Mesenchymal stem cell (in vitro differentiated cells and primary cell): Measurements from ENCODE around the gene ARRDC2.
A peak's percentile ranks its signal among the peaks of the same experiment; 100 is the strongest.
"Not testable (repeated sequence)": the region's sequence is repeated elsewhere in the genome, so short reads cannot be mapped to it uniquely, and the experiment has no call there.

Experiments used
- DNase-seq: peaks from one replicate; pipeline ENCODE4 v3.0.0-alpha.2; 2013
- H2AFZ ChIP-seq: one replicate; pipeline ENCODE4 v1.6.1; 2013; ENCODE audit warnings: low read depth, mild to moderate bottlenecking, control low read depth, inconsistent platforms, low read length, moderate library complexity
- H2AK5ac ChIP-seq: 2 replicates; pipeline ENCODE4 v1.6.1; 2013; ENCODE audit warnings: low read length, moderate library complexity, mild to moderate bottlenecking, inconsistent platforms; ENCODE audit not compliant: severe bottlenecking
- H2BK120ac ChIP-seq: one replicate; pipeline ENCODE4 v1.6.1; 2013; ENCODE audit warnings: low read depth, mild to moderate bottlenecking, inconsistent platforms, low read length, moderate library complexity
- H2BK12ac ChIP-seq, 2 experiments: one replicate each; pipeline ENCODE4 v1.6.1; 2013; ENCODE audit warnings: inconsistent platforms in 2 of 2, low read length in 2 of 2, mild to moderate bottlenecking in 2 of 2, moderate library complexity in 2 of 2, control low read depth in 1 of 2
- H2BK15ac ChIP-seq: one replicate; pipeline ENCODE4 v1.6.1; 2013; ENCODE audit warnings: mild to moderate bottlenecking, low read depth, inconsistent platforms; ENCODE audit not compliant: poor library complexity, severe bottlenecking
- H2BK5ac ChIP-seq: 2 replicates; pipeline ENCODE4 v1.6.1; 2013; ENCODE audit warnings: low read depth, mild to moderate bottlenecking, low read length, control low read depth, inconsistent platforms; ENCODE audit not compliant: poor library complexity, severe bottlenecking
- H3K14ac ChIP-seq, 2 experiments: one replicate each; pipeline ENCODE4 v1.6.1; 2013; ENCODE audit warnings: inconsistent platforms in 2 of 2, low read length in 2 of 2, control low read depth in 1 of 2, mild to moderate bottlenecking in 1 of 2, moderate library complexity in 1 of 2
- H3K18ac ChIP-seq, 2 experiments: one replicate each; pipeline ENCODE4 v1.6.1; 2013; ENCODE audit warnings: inconsistent platforms in 2 of 2, low read length in 2 of 2, control low read depth in 1 of 2, low read depth in 1 of 2, mild to moderate bottlenecking in 1 of 2
- H3K23ac ChIP-seq, 2 experiments: one replicate each; pipeline ENCODE4 v1.6.1; 2013; ENCODE audit warnings: inconsistent platforms in 2 of 2, low read length in 2 of 2, mild to moderate bottlenecking in 2 of 2, moderate library complexity in 2 of 2, control low read depth in 1 of 2
- H3K27ac ChIP-seq: 2 replicates; pipeline ENCODE4 v1.5.1; 2013; ENCODE audit warnings: mild to moderate bottlenecking, moderate library complexity, low read length, control low read depth, inconsistent platforms; ENCODE audit not compliant: poor library complexity, severe bottlenecking
- H3K27me3 ChIP-seq, 2 experiments: 2 replicates each; pipeline versions ENCODE4 v1.6.1 to v1.7.0; 2013; ENCODE audit warnings: low read length in 2 of 2, mild to moderate bottlenecking in 2 of 2, moderate library complexity in 2 of 2, control low read depth in 1 of 2, inconsistent platforms in 1 of 2; ENCODE audit not compliant: control insufficient read depth in 1 of 2, insufficient read depth in 1 of 2
- H3K36me3 ChIP-seq, 2 experiments: 2 replicates each; pipeline versions ENCODE4 v1.6.1 to v1.7.0; 2013; ENCODE audit warnings: low read length in 2 of 2, control low read depth in 1 of 2, inconsistent platforms in 1 of 2, low read depth in 1 of 2, mild to moderate bottlenecking in 1 of 2; ENCODE audit not compliant: insufficient read depth in 2 of 2, control insufficient read depth in 1 of 2
- H3K4ac ChIP-seq, 2 experiments: one replicate each; pipeline ENCODE4 v1.6.1; 2013; ENCODE audit warnings: inconsistent platforms in 2 of 2, low read length in 2 of 2, mild to moderate bottlenecking in 2 of 2, moderate library complexity in 2 of 2, control low read depth in 1 of 2, low read depth in 1 of 2
- H3K4me1 ChIP-seq: 2 replicates; pipeline ENCODE4 v1.6.1; 2013; ENCODE audit warnings: low read depth, low read length, control low read depth; ENCODE audit not compliant: control insufficient read depth, insufficient read depth
- H3K4me2 ChIP-seq: 2 replicates; pipeline ENCODE4 v1.6.1; 2013; ENCODE audit warnings: low read length, mild to moderate bottlenecking, inconsistent platforms; ENCODE audit not compliant: poor library complexity, severe bottlenecking
- H3K4me3 ChIP-seq, 2 experiments: 2 replicates each; pipeline versions ENCODE4 v1.5.1 to v1.7.0; 2013; ENCODE audit warnings: low read length in 2 of 2, mild to moderate bottlenecking in 2 of 2, control low read depth in 1 of 2, low read depth in 1 of 2; ENCODE audit not compliant: insufficient read depth in 1 of 2
- H3K79me1 ChIP-seq: replicated peaks from 2 replicates; pipeline ENCODE4 v1.6.1; 2013; ENCODE audit warnings: mild to moderate bottlenecking, control low read depth, low read length, inconsistent platforms; ENCODE audit not compliant: poor library complexity, severe bottlenecking
- H3K9ac ChIP-seq: 2 replicates; pipeline ENCODE4 v1.7.0; 2013; ENCODE audit warnings: mild to moderate bottlenecking, low read length, moderate library complexity
- H3K9me3 ChIP-seq: 2 replicates; pipeline ENCODE4 v1.7.0; 2013; ENCODE audit warnings: mild to moderate bottlenecking, low read length; ENCODE audit not compliant: control insufficient read depth
- H4K8ac ChIP-seq: one replicate; pipeline ENCODE4 v1.6.1; 2013; ENCODE audit warnings: inconsistent platforms, mild to moderate bottlenecking, low read length, moderate library complexity
- H4K91ac ChIP-seq: one replicate; pipeline ENCODE4 v1.6.1; 2013; ENCODE audit warnings: mild to moderate bottlenecking, low read length, inconsistent platforms
- WGBS: methylation state at CpG from one replicate; pipeline ENCODE4 v1.1.7; 2013; ENCODE audit warnings: mixed read lengths; 5-methylcytosine and 5-hydroxymethylcytosine counted together

Gene ARRDC2

DNA sequence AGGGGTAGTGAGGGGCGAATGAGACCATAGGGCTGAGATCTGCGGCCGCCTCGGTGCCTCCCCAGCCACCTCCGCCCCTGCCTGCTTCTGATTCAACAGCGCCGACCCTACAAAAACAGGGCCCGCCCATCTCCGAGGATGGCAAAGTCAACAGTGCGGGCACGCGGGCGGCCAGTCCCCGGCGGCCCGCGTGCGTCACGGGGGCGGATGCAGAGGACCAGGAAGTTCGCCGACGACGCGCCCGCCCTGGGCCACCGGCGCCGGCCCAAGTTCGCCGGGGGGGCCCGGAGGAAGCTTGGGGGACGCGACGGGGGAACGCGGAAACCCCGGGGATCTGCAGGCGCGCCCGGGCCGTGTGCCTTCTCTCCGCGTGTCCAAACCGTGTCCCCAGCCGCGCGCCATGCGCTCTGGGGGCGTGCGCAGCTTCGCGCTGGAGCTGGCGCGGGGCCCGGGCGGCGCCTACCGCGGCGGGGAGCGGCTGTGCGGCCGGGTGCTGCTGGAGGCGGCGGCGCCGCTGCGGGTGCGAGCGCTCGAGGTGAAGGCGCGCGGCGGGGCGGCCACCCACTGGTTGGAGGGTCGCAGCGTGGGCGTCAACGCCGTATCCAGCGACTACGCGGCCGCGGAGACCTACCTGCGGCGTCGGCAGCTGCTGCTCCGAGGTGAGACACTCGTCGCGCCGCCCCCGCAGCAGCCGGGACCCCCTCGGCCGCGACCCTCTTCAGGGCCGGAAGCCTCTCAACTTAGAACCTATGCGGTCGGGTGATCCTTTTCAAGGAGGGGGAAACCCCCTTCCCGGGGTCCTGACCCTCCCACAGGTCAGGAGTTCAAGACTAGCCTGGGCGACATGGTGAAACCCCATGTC lies 6.8 kb upstream of the ARRDC2 start:
- peaks cover 14% of the 10 kb centered on the region for H3K4me1 ChIP-seq
- peak overlapping the region; percentile 3 to 37 for H3K4ac ChIP-seq
- no peaks in the 10 kb centered on the region for H3K27me3 ChIP-seq
- H3K18ac ChIP-seq: peak overlapping the region; percentile 49 to 86
- WGBS: 5% methylated on average over 81 of the region's 105 CpGs
- peaks cover 9% of the 10 kb centered on the region for H3K79me1 ChIP-seq
- H4K91ac ChIP-seq: peak overlapping the region; percentile 20
- peak overlapping the region; percentile 88 for H3K9ac ChIP-seq
- no peak overlapping the region for H2AK5ac ChIP-seq
- H3K4me3 ChIP-seq: peak overlapping the region; percentile 71 to 84
- H3K36me3 ChIP-seq: no peaks in the 10 kb centered on the region
- peak overlapping the region; percentile 89 for H2AFZ ChIP-seq
- DNase-seq: peak; percentile 88
- H2BK120ac ChIP-seq: peak overlapping the region; percentile 55
- H2BK15ac ChIP-seq: peak overlapping the region; percentile 78
- peak overlapping the region in 1 of 2 experiments; percentile 94 for H3K14ac ChIP-seq
- H3K4me2 ChIP-seq: peak overlapping the region; percentile 44
- H3K27ac ChIP-seq: no peak overlapping the region
- H4K8ac ChIP-seq: peak overlapping the region; percentile 85
- peak overlapping the region in 1 of 2 experiments; percentile 37 for H2BK12ac ChIP-seq
- H3K23ac ChIP-seq: no peak overlapping the region
- no peaks in the 10 kb centered on the region for H3K9me3 ChIP-seq
- H2BK5ac ChIP-seq: no peak overlapping the region

DNA sequence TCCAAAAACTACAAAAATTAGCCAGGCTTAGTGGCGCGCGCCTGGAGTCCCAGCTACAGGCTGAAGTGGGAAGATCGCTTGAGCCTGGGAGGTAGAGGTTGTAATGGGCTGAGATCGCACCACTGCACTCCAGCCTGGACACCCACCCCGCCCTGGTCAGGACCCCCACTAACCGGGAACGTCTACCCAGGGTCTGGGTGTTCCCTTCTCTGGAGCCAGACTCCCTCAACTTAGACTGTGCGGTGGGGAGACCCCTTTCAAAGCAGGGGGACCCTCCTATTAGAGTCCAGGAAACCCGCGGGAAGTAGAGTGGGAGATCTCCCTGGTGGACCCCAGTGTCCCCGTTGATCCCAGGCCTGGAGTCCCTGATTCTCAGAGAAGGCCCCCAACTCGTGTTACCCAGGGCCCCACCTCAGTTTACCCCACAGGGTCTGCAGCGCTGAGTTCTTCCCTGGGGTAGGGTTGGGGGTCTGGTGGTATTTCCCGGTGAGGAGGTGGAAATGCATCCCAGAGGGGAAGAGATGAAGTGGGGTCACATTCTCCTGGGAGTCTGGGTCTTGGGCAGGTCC lies 6.1 kb upstream of the ARRDC2 start:
- WGBS: 86% methylated on average over 15 of the region's 15 CpGs
- peak overlapping the region; percentile 88 for H3K9ac ChIP-seq

DNA sequence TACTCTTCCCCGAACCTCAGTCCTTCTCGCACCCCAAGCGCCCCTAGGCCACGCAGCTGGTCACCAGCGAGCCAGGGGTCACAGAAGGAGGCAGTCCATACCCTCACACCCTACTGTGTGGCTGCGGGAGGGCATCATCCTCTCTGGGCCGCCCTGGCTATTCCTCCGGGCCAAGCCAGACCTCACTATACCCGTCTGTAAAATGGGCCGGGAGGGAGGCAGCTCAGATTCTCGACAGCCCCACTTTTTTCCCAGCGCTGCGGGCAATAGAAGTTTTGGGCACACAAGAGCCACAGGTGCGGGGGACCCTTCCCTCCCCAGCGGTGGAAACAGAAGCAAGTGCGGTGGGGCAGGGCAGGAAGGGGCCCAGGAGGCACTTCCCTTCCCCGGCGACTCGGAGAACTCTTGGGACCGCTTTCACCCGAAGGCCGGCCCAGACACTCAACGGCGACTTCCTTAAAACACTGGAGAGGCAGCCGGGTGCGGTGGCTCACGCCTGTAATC lies 5.6 kb upstream of the ARRDC2 start:
- Histone ChIP-seq H3K79me1 (peaks cover 10% of the 10 kb centered on the region), H3K18ac (no peak overlapping the region), H3K9me3 (no peaks in the 10 kb centered on the region), H2BK12ac (no peak overlapping the region), H3K27ac (no peak overlapping the region), H2BK120ac (no peak overlapping the region), H3K9ac (peak overlapping the region; percentile 88), H3K4me3 (peak overlapping the region in 1 of 2 experiments; percentile 84), H2AFZ (no peak overlapping the region), H2AK5ac (no peak overlapping the region), H4K91ac (peak overlapping the region; percentile 10), H2BK5ac (no peak overlapping the region), H3K36me3 (no peaks in the 10 kb centered on the region), H3K27me3 (no peaks in the 10 kb centered on the region), H3K14ac (peak overlapping the region in 1 of 2 experiments; percentile 74), H3K4ac (no peak overlapping the region), H4K8ac (no peak overlapping the region), H3K23ac (no peak overlapping the region), H2BK15ac (no peak overlapping the region), H3K4me1 (peaks cover 17% of the 10 kb centered on the region), H3K4me2 (no peak overlapping the region)
- WGBS: 95% methylated on average over 27 of the region's 27 CpGs
- DNase-seq: no peak

More for the DNA sequence above, 6.1 kb upstream of the ARRDC2 start:
- peak overlapping the region; percentile 44 for H3K4me2 ChIP-seq
- H3K18ac ChIP-seq: no peak overlapping the region
- H2AK5ac ChIP-seq: no peak overlapping the region
- H3K4ac ChIP-seq: no peak overlapping the region
- H4K91ac ChIP-seq: no peak overlapping the region
- H3K4me1 ChIP-seq: peaks cover 13% of the 10 kb centered on the region
- H2BK5ac ChIP-seq: no peak overlapping the region
- peak overlapping the region in 1 of 2 experiments; percentile 74 for H3K14ac ChIP-seq
- H3K79me1 ChIP-seq: peaks cover 10% of the 10 kb centered on the region
- DNase-seq: no peak
- H2BK15ac ChIP-seq: no peak overlapping the region
- H2BK12ac ChIP-seq: no peak overlapping the region
- H4K8ac ChIP-seq: no peak overlapping the region
- H3K9me3 ChIP-seq: no peaks in the 10 kb centered on the region
- H3K27ac ChIP-seq: no peak overlapping the region
- no peaks in the 10 kb centered on the region for H3K27me3 ChIP-seq
- peak overlapping the region; percentile 5 to 84 for H3K4me3 ChIP-seq
- no peak overlapping the region for H2BK120ac ChIP-seq
- H3K36me3 ChIP-seq: no peaks in the 10 kb centered on the region
- H3K23ac ChIP-seq: no peak overlapping the region
- no peak overlapping the region for H2AFZ ChIP-seq

DNA sequence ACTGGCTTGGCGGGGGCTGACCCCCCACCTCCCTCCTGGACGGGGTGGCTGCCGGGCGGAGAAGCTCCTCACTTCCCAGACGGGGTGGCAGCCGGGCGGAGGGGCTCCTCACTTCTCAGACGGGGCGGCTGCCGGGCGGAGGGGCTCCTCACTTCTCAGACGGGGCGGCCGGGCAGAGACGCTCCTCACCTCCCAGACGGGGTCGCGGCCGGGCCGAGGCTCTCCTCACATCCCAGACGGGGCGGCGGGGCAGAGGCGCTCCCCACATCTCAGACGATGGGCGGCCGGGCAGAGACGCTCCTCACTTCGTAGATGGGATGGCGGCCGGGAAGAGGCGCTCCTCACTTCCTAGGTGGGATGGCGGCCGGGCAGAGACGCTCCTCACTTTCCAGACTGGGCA lies 2.2 kb upstream of the ARRDC2 start:
- H3K4ac ChIP-seq, H2AFZ ChIP-seq, DNase-seq, H3K18ac ChIP-seq, H3K27me3 ChIP-seq, H3K27ac ChIP-seq, H2BK15ac ChIP-seq, H3K23ac ChIP-seq, H3K9ac ChIP-seq, H2BK12ac ChIP-seq, H4K8ac ChIP-seq, H2BK120ac ChIP-seq, H2AK5ac ChIP-seq, H4K91ac ChIP-seq, H3K9me3 ChIP-seq, H2BK5ac ChIP-seq, H3K4me2 ChIP-seq, H3K14ac ChIP-seq, H3K4me3 ChIP-seq: not testable (repeated sequence)
- Histone ChIP-seq H3K79me1 (peaks cover 14% of the 10 kb centered on the region), H3K4me1 (peaks cover 34% of the 10 kb centered on the region), H3K36me3 (peaks cover 19% of the 10 kb centered on the region in 2 experiments)
- WGBS: 99% methylated on average over 12 of the region's 35 CpGs
